ENCODE results near the gene HIVEP3. TPM values are rescaled to one million over a fixed set of nuclear protein-coding genes. Genes with fewer than 3 reads are reported as not detected.
"Not testable (repeated sequence)": the region's sequence is repeated elsewhere in the genome, so short reads cannot be mapped to it uniquely, and the experiment has no call there.

The HIVEP3 gene
- polyA plus RNA-seq, 1 donor (not counting 4 experiments of a cell fraction or from before 2014, with no cell fraction given) = 1.1 TPM

DNA sequence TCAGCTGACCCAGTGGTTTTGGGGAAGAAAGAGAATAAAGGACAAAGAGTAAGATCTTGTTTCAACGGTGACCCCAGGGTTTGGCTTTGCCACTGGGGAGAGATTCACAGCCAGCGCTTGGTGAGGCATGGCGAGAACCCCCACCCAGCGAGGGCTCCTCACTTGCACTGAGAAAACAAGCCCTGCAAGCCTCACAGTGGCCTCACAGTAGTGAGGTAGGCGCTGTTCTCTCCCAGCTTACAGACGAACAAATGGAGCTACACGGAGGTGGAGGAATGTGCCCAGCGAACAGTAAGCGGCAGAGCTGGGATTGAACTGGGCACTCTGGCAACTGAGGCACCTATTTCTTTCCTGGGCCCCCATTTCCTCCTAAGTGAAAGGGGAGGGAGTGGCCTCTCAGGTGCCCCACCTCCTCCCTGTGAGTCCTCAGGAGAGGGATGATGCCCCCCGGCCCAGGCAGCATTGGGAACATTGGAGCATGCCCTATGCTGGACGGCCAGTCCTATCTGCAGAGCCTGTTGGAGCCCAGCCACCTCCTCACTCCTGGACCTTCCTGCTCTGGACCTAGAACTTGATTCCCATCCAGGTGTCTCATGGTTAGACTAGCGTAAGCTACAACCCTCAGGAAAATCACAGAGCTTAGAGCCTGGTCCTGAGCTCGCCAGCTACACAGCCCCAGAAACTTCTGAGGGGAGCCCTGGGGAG is 360.8 kb downstream of the HIVEP3 start:
- H3K27ac ChIP-seq (ENCODE audit: control insufficient read depth, insufficient read depth, low read length) = no peak overlapping the region
- no peaks in the 10 kb centered on the region for H3K27me3 ChIP-seq (ENCODE audit: control insufficient read depth, extremely low read depth, insufficient read depth, low read length)
- no peaks in the 10 kb centered on the region for H3K9me1 ChIP-seq (ENCODE audit: control insufficient read depth, extremely low read depth, insufficient read depth, low read length)
- no peaks in the 10 kb centered on the region for H3K9me3 ChIP-seq (ENCODE audit: control insufficient read depth, low read depth, low read length)
- DNase-seq (ENCODE audit: low read depth, low spot score) = no peak
- no peaks in the 10 kb centered on the region for H3K36me3 ChIP-seq (ENCODE audit: control insufficient read depth in 2 of 2, extremely low read depth in 1 of 2, insufficient read depth in 2 of 2, low read length in 2 of 2)
- dilution Hi-C loops (cut with MboI; ENCODE audit: extremely low pct_ligation_motif_present, low sequenced_read_pairs) = no loop called here
- no peaks in the 10 kb centered on the region for H3K4me1 ChIP-seq (ENCODE audit: control insufficient read depth, extremely low read depth, insufficient read depth, low read length)
- H3K9ac ChIP-seq (ENCODE audit: control insufficient read depth, extremely low read depth, insufficient read depth, low read length) = no peak overlapping the region
- no peak for TF ChIP-seq EZH2 (IDR thresholded peaks at IDR 0.05; ENCODE audit: low read length)
- TF ChIP-seq, protein P1, sequence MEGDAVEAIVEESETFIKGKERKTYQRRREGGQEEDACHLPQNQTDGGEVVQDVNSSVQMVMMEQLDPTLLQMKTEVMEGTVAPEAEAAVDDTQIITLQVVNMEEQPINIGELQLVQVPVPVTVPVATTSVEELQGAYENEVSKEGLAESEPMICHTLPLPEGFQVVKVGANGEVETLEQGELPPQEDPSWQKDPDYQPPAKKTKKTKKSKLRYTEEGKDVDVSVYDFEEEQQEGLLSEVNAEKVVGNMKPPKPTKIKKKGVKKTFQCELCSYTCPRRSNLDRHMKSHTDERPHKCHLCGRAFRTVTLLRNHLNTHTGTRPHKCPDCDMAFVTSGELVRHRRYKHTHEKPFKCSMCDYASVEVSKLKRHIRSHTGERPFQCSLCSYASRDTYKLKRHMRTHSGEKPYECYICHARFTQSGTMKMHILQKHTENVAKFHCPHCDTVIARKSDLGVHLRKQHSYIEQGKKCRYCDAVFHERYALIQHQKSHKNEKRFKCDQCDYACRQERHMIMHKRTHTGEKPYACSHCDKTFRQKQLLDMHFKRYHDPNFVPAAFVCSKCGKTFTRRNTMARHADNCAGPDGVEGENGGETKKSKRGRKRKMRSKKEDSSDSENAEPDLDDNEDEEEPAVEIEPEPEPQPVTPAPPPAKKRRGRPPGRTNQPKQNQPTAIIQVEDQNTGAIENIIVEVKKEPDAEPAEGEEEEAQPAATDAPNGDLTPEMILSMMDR (optimal IDR thresholded peaks at IDR 0.05 in 1 of 3, IDR thresholded peaks at IDR 0.05 in 1 of 3, conservative IDR thresholded peaks at IDR 0.05 in 1 of 3; ENCODE audit: extremely low read depth in 1 of 3, insufficient read depth in 2 of 3, low read length in 3 of 3) = no peak
- no peak overlapping the region for H3K4me3 ChIP-seq (ENCODE audit: control insufficient read depth in 2 of 3, extremely low read depth in 1 of 3, insufficient read depth in 2 of 3, low read depth in 1 of 3, low read length in 3 of 3)
- FAIRE-seq = no peak
- no peak overlapping the region for H2AFZ ChIP-seq (ENCODE audit: control insufficient read depth, low read length)
- no peaks in the 10 kb centered on the region for H3K79me2 ChIP-seq (ENCODE audit: control insufficient read depth, insufficient read depth, low read length)
- no peak overlapping the region for H3K4me2 ChIP-seq (ENCODE audit: control insufficient read depth, extremely low read depth, insufficient read depth, low read depth, low read length)
- no peaks in the 10 kb centered on the region for H4K20me1 ChIP-seq (ENCODE audit: control insufficient read depth, extremely low read depth, insufficient read depth, low read length)

DNA sequence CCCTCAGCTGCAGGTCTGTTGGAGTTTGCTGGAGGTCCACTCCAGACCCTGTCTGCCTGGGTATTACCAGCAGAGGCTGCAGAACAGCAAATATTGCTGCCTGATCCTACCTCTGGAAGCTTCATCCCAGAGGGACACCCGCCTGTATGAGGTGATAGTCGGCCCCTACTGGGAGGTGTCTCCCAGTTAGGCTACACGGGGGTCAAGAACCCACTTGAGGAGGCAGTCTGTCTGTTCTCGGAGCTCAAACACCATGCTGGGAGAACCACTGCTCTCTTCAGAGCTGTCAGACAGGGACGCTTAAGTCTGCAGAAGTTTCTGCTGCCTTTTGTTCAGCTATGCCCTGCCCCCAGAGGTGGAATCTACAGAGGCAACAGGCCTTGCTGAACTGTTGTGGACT is 364.0 kb downstream of the HIVEP3 start:
- H3K27me3 ChIP-seq (ENCODE audit: control insufficient read depth, extremely low read depth, insufficient read depth, low read length); FAIRE-seq; H3K9me1 ChIP-seq (ENCODE audit: control insufficient read depth, extremely low read depth, insufficient read depth, low read length); H3K79me2 ChIP-seq (ENCODE audit: control insufficient read depth, insufficient read depth, low read length); H4K20me1 ChIP-seq (ENCODE audit: control insufficient read depth, extremely low read depth, insufficient read depth, low read length); DNase-seq (ENCODE audit: low read depth, low spot score); H3K9ac ChIP-seq (ENCODE audit: control insufficient read depth, extremely low read depth, insufficient read depth, low read length); H3K9me3 ChIP-seq (ENCODE audit: control insufficient read depth, low read depth, low read length); H3K4me2 ChIP-seq (ENCODE audit: control insufficient read depth, extremely low read depth, insufficient read depth, low read depth, low read length); H3K36me3 ChIP-seq (ENCODE audit: control insufficient read depth in 2 of 2, extremely low read depth in 1 of 2, insufficient read depth in 2 of 2, low read length in 2 of 2); H2AFZ ChIP-seq (ENCODE audit: control insufficient read depth, low read length); dilution Hi-C loops (cut with MboI; ENCODE audit: extremely low pct_ligation_motif_present, low sequenced_read_pairs); H3K4me3 ChIP-seq (ENCODE audit: control insufficient read depth in 2 of 3, extremely low read depth in 1 of 3, insufficient read depth in 2 of 3, low read depth in 1 of 3, low read length in 3 of 3); H3K27ac ChIP-seq (ENCODE audit: control insufficient read depth, insufficient read depth, low read length); H3K4me1 ChIP-seq (ENCODE audit: control insufficient read depth, extremely low read depth, insufficient read depth, low read length): not testable (repeated sequence)

Measured in keratinocyte (primary cell).